ENCODE measurements around the gene KAT2B.

DNA sequence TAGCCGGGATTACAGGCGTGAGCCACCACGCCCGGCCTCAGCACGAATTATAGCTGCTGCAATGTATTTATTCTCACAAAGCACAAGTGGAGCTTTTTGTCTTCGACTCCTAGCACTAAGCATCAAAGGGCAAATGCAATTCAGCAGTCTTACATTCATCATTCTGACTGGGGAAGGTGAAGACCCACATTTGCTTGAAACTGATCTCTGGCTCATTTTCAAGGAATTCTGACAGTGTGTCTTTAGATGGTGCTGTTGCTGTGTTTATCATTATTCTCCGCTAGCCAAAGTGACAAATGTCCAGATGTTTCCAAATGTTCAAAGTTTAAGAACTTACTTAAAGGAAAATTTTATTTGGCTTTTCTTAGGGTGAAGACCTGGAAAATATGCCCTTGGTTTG, 89.9 kb downstream of the KAT2B start:
- TF ChIP-seq, protein P1, sequence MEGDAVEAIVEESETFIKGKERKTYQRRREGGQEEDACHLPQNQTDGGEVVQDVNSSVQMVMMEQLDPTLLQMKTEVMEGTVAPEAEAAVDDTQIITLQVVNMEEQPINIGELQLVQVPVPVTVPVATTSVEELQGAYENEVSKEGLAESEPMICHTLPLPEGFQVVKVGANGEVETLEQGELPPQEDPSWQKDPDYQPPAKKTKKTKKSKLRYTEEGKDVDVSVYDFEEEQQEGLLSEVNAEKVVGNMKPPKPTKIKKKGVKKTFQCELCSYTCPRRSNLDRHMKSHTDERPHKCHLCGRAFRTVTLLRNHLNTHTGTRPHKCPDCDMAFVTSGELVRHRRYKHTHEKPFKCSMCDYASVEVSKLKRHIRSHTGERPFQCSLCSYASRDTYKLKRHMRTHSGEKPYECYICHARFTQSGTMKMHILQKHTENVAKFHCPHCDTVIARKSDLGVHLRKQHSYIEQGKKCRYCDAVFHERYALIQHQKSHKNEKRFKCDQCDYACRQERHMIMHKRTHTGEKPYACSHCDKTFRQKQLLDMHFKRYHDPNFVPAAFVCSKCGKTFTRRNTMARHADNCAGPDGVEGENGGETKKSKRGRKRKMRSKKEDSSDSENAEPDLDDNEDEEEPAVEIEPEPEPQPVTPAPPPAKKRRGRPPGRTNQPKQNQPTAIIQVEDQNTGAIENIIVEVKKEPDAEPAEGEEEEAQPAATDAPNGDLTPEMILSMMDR (conservative IDR thresholded peaks at IDR 0.05 in 1 of 2, IDR thresholded peaks at IDR 0.05 in 1 of 2; ENCODE audit: extremely low read depth in 1 of 2, insufficient read depth in 1 of 2, low read depth in 1 of 2, low read length in 2 of 2), result no peak
- TF ChIP-seq EZH2 (IDR thresholded peaks at IDR 0.05; ENCODE audit: borderline replicate concordance, low read length), result no peak

Measured in mammary epithelial cell (primary cell).